ENCODE measurements around the gene BNIP1. TPM values are rescaled to one million over a fixed set of nuclear protein-coding genes. Genes with fewer than 3 reads are reported as not detected.

The BNIP1 gene
- total RNA-seq, 2 experiments from 2014 or later, result 22.5 to 24.4 TPM

GRCh38 chr5:173163219-173163618, 18.9 kb downstream of the BNIP1 start:
- H3K36me3 ChIP-seq (ENCODE audit: insufficient read depth, low read length), result peaks cover 54% of the 10 kb centered on the region
- no peak overlapping the region for H3K27ac Mint-ChIP-seq
- no peak for TF ChIP-seq CTCF (IDR thresholded peaks at IDR 0.05)

GRCh38 chr5:173165177-173166016, 21.1 kb downstream of the BNIP1 start:
- TF ChIP-seq CTCF (IDR thresholded peaks at IDR 0.05), result no peak
- Mint-ChIP-seq H3K27ac (no peak overlapping the region), H3K4me1 (ENCODE audit: low read depth) (no peaks in the 10 kb centered on the region), H3K9me3 (no peaks in the 10 kb centered on the region), H3K27me3 (no peaks in the 10 kb centered on the region), H3K36me3 (ENCODE audit: low read depth) (peaks cover 49% of the 10 kb centered on the region), H3K4me3 (no peak overlapping the region)
- Histone ChIP-seq H3K9me3 (ENCODE audit: control insufficient read depth in 1 of 2, insufficient read depth in 1 of 2, low read length in 2 of 2) (no peaks in the 10 kb centered on the region), H3K27me3 (ENCODE audit: control insufficient read depth in 1 of 2, insufficient read depth in 2 of 2, low read length in 2 of 2) (no peaks in the 10 kb centered on the region), H3K27ac (ENCODE audit: low read depth in 1 of 2, low read length in 2 of 2) (no peak overlapping the region), H3K4me1 (ENCODE audit: insufficient read depth, low read length) (no peaks in the 10 kb centered on the region), H3K36me3 (ENCODE audit: insufficient read depth, low read length) (peaks cover 37% of the 10 kb centered on the region), H3K4me3 (ENCODE audit: low read length) (no peak overlapping the region)
- no peak for ATAC-seq (ENCODE audit: poor library complexity)
- intact Hi-C loops (cut with DNase I, micrococcal nuclease), result no loop called here
- POLR2A ChIA-PET, result no interaction called here
- CTCF ChIA-PET, result no interaction called here
- no peak for DNase-seq

More at GRCh38 chr5:173163219-173163618, 18.9 kb downstream of the BNIP1 start:
- Mint-ChIP-seq H3K4me3 (no peak overlapping the region), H3K27me3 (no peaks in the 10 kb centered on the region), H3K36me3 (ENCODE audit: low read depth) (peaks cover 65% of the 10 kb centered on the region), H3K9me3 (no peaks in the 10 kb centered on the region), H3K4me1 (ENCODE audit: low read depth) (no peaks in the 10 kb centered on the region)
- Histone ChIP-seq H3K4me1 (ENCODE audit: insufficient read depth, low read length) (no peaks in the 10 kb centered on the region), H3K27me3 (ENCODE audit: control insufficient read depth in 1 of 2, insufficient read depth in 2 of 2, low read length in 2 of 2) (no peaks in the 10 kb centered on the region), H3K4me3 (ENCODE audit: low read length) (no peak overlapping the region), H3K9me3 (ENCODE audit: control insufficient read depth in 1 of 2, insufficient read depth in 1 of 2, low read length in 2 of 2) (no peaks in the 10 kb centered on the region), H3K27ac (ENCODE audit: low read depth in 1 of 2, low read length in 2 of 2) (no peak overlapping the region)
- CTCF ChIA-PET, result no interaction called here
- ATAC-seq (ENCODE audit: poor library complexity) (no peak), DNase-seq (no peak)
- intact Hi-C loops (cut with DNase I, micrococcal nuclease), result no loop called here
- POLR2A ChIA-PET, result no interaction called here

- no peak overlapping the region for H3K27ac ChIP-seq (ENCODE audit: low read depth in 1 of 2, low read length in 2 of 2)
- Mint-ChIP-seq H3K27ac (no peak overlapping the region), H3K4me3 (no peak overlapping the region), H3K36me3 (ENCODE audit: low read depth) (no peaks in the 10 kb centered on the region), H3K27me3 (no peaks in the 10 kb centered on the region), H3K9me3 (no peaks in the 10 kb centered on the region), H3K4me1 (ENCODE audit: low read depth) (no peaks in the 10 kb centered on the region)
- H3K36me3 ChIP-seq (ENCODE audit: insufficient read depth, low read length), result no peaks in the 10 kb centered on the region
- H3K4me3 ChIP-seq (ENCODE audit: low read length), result no peak overlapping the region
- ChIA-PET CTCF (interaction anchor here (0.6 kb wide), 1 partner anchor 175 kb away, joined by 3 read pairs; no protein-coding TSS in a partner anchor), POLR2A (no interaction called here)
- no peaks in the 10 kb centered on the region for H3K4me1 ChIP-seq (ENCODE audit: insufficient read depth, low read length)
- H3K9me3 ChIP-seq (ENCODE audit: control insufficient read depth in 1 of 2, insufficient read depth in 1 of 2, low read length in 2 of 2), result no peaks in the 10 kb centered on the region
- H3K27me3 ChIP-seq (ENCODE audit: control insufficient read depth in 1 of 2, insufficient read depth in 2 of 2, low read length in 2 of 2), result peaks cover 0 to 4% of the 10 kb centered on the region in 2 experiments
- ATAC-seq (ENCODE audit: poor library complexity), result no peak
- no peak for DNase-seq
- no peak for TF ChIP-seq CTCF (IDR thresholded peaks at IDR 0.05)
- intact Hi-C loops (cut with DNase I, micrococcal nuclease), result no loop called here
Observed at GRCh38 chr5:173172166-173172565, 27.8 kb downstream of the BNIP1 start.

All from CD4-positive, alpha-beta T cell (primary cell).